ENCODE data around the gene RHCE. TPM values are rescaled to one million over a fixed set of nuclear protein-coding genes. Genes with fewer than 3 reads are reported as not detected.
"Not testable (repeated sequence)": the region's sequence is repeated elsewhere in the genome, so short reads cannot be mapped to it uniquely, and the experiment has no call there.

The RHCE gene
- total and polyA plus RNA-seq, 9 donors: 0.44 to 2.4 (median 1.1) TPM

DNA sequence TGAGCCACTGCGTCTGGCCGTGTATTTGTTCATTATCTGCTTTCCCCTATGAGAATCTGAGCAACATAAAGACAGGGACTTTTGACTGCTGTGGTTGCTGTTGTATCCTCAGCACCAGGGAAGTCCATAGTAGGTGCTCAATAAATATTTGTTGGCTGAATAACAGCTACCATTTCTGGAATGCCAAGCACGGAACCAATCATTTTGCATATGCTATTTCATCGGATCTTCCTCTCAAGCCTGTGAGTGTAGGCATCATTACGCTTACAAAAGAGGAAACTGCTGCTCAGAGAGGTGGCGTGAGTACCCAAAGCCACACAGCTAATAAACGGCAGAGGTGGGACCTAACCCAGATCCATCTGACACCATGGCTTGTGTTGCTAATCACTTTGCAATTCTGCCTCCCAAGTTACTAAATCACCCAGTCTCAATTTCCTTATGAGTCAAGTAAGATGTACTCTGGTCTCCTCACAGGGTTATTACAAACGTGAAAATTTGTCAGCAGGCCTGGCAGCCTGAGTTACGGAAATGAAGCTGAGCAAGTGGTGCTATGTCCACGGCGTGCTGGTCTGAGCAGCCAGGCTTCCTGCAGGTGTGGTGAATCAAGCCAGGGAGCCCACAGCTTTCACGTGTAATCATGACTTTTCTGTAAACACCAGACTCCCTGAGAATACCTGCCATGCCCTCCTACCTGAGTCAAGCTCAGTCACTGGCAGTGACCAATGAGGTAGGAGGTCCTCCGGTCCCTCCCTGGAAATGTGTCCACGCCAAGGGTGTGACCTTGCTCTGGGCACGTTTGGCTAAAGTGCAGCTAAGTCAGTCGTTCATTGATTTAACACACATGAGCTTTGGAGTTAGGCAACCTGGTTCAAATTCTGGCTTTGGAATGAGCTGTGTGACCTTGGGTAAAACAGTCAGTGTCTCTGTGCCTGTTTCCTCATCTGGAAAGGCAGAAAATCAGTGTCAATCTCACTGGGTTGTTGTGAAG lies 4.8 kb upstream of the RHCE start:
- Histone ChIP-seq H3K27ac (ENCODE audit: low read length) (no peak overlapping the region), H3K9me3 (replicated peaks; ENCODE audit: control insufficient read depth, low read depth, low read length) (no peaks in the 10 kb centered on the region), H3K36me3 (ENCODE audit: control insufficient read depth, insufficient read depth, low read length) (no peaks in the 10 kb centered on the region), H3K4me3 (ENCODE audit: low read length) (no peak overlapping the region), H3K4me1 (ENCODE audit: control insufficient read depth, insufficient read depth, low read length) (no peaks in the 10 kb centered on the region), H3K27me3 (ENCODE audit: control insufficient read depth, insufficient read depth, low read length) (no peaks in the 10 kb centered on the region)
- no peak for DNase-seq
- 81% methylated on average over 8 of the region's 16 CpGs for WGBS (ENCODE audit: insufficient coverage)

GRCh38 chr1:25423206-25423605 lies 2.6 kb upstream of the RHCE start:
- H3K27me3 ChIP-seq (ENCODE audit: control insufficient read depth, insufficient read depth, low read length); H3K4me3 ChIP-seq (ENCODE audit: low read length); H3K36me3 ChIP-seq (ENCODE audit: control insufficient read depth, insufficient read depth, low read length); H3K9me3 ChIP-seq (replicated peaks; ENCODE audit: control insufficient read depth, low read depth, low read length); H3K4me1 ChIP-seq (ENCODE audit: control insufficient read depth, insufficient read depth, low read length); H3K27ac ChIP-seq (ENCODE audit: low read length); DNase-seq: not testable (repeated sequence)
- WGBS (ENCODE audit: insufficient coverage): 50% methylated on average over 1 of the region's 6 CpGs

DNA sequence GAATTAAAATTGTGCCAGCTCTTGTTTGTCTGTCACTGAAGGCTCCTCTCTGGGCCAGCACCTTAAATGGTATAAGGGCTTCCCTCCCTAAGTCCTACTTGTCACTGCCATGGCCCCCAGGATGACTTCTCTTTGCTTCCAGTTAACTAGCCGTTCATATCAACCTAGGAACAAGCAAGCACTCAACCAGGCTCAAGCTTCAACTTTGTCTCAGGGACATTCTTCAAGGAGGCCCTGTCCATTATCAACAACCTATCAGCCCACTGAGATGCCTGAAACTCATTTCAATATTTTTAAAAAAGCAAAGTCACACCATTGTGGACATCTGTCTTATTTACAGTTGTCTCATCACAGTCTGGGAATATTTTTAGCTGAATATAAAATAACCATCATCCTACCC lies 1.3 kb downstream of the RHCE start:
- no CpG with 5 or more reads among the region's 1 CpG for WGBS (ENCODE audit: insufficient coverage)
- not testable (repeated sequence) for H3K9me3 ChIP-seq (replicated peaks; ENCODE audit: control insufficient read depth, low read depth, low read length); H3K27ac ChIP-seq (ENCODE audit: low read length); H3K4me1 ChIP-seq (ENCODE audit: control insufficient read depth, insufficient read depth, low read length); H3K36me3 ChIP-seq (ENCODE audit: control insufficient read depth, insufficient read depth, low read length); DNase-seq; H3K27me3 ChIP-seq (ENCODE audit: control insufficient read depth, insufficient read depth, low read length); H3K4me3 ChIP-seq (ENCODE audit: low read length)

DNA sequence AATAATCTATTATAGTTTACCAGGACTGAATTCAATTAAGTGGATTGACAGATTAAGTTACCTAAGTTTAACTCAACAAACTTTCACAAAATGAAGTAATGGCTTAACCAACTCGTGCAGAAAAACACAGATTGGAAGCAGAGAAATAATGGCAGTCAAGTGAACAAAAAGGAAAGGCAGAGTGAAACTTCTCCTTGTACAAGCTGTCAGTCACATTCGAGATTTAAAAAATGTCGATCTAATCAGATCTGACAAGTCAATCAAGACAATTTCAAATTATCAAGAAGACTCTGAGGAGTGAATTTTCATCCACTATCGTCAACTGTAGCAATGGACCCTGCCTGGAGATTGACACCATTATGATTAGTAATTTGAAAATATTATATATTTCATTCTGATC lies 3.3 kb downstream of the RHCE start:
- DNase-seq; H3K27me3 ChIP-seq (ENCODE audit: control insufficient read depth, insufficient read depth, low read length); H3K27ac ChIP-seq (ENCODE audit: low read length); H3K36me3 ChIP-seq (ENCODE audit: control insufficient read depth, insufficient read depth, low read length); H3K4me1 ChIP-seq (ENCODE audit: control insufficient read depth, insufficient read depth, low read length); H3K4me3 ChIP-seq (ENCODE audit: low read length); H3K9me3 ChIP-seq (replicated peaks; ENCODE audit: control insufficient read depth, low read depth, low read length): not testable (repeated sequence)
- 80% methylated on average over 1 of the region's 4 CpGs for WGBS (ENCODE audit: insufficient coverage)

DNA sequence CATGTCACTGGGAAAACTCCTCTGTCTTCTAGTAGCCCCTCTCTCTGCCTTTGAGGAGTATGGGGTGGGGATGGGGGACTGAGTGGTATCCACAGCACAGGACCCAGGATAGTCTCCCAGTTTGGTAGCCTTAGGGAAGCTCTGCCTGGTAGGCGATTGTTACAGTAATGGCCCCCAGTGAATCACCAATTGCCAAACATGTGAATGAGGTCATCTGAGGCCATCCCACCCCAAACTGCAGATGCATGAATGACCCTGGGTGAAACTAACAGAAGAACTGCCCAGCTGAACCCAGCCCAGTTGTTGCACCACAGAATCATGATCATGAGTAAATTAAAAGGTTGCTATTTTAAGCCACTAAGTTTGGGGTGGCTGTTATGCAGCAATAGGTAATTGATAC lies 6.0 kb downstream of the RHCE start:
- H3K9me3 ChIP-seq (replicated peaks; ENCODE audit: control insufficient read depth, low read depth, low read length); H3K4me1 ChIP-seq (ENCODE audit: control insufficient read depth, insufficient read depth, low read length): not testable (repeated sequence)
- no CpG with 5 or more reads among the region's 1 CpG for WGBS (ENCODE audit: insufficient coverage)

DNA sequence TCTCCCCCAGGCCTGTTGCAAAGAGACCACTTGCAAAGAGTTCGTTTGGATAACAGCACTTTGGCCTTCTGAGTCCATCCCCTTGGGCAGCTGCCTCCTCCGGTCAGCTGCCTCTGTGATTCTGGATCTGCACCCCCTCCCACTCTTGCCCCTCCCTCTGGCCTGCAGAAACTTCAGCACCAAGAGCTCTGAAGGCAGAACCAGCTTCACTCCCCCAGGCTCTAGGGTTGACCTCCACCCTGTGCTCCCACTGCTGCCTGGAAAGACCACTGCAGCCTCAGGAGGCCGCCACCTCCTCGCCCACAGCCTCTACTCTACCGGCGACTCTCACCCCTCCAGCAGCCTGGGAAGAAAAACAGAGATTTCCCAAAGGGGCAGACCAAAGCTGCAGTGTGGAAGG lies 6.5 kb downstream of the RHCE start:
- H3K9me3 ChIP-seq (replicated peaks; ENCODE audit: control insufficient read depth, low read depth, low read length); H3K27me3 ChIP-seq (ENCODE audit: control insufficient read depth, insufficient read depth, low read length); H3K4me1 ChIP-seq (ENCODE audit: control insufficient read depth, insufficient read depth, low read length); H3K27ac ChIP-seq (ENCODE audit: low read length); H3K36me3 ChIP-seq (ENCODE audit: control insufficient read depth, insufficient read depth, low read length); H3K4me3 ChIP-seq (ENCODE audit: low read length); DNase-seq: not testable (repeated sequence)
- 57% methylated on average over 1 of the region's 6 CpGs for WGBS (ENCODE audit: insufficient coverage)

More for the DNA sequence above, 6.0 kb downstream of the RHCE start:
- not testable (repeated sequence) for H3K36me3 ChIP-seq (ENCODE audit: control insufficient read depth, insufficient read depth, low read length); H3K4me3 ChIP-seq (ENCODE audit: low read length); H3K27me3 ChIP-seq (ENCODE audit: control insufficient read depth, insufficient read depth, low read length); H3K27ac ChIP-seq (ENCODE audit: low read length); DNase-seq

GRCh38 chr1:25412872-25413623 lies 7.6 kb downstream of the RHCE start:
- not testable (repeated sequence) for H3K27me3 ChIP-seq (ENCODE audit: control insufficient read depth, insufficient read depth, low read length); H3K9me3 ChIP-seq (replicated peaks; ENCODE audit: control insufficient read depth, low read depth, low read length); H3K4me1 ChIP-seq (ENCODE audit: control insufficient read depth, insufficient read depth, low read length); H3K36me3 ChIP-seq (ENCODE audit: control insufficient read depth, insufficient read depth, low read length); H3K27ac ChIP-seq (ENCODE audit: low read length); H3K4me3 ChIP-seq (ENCODE audit: low read length); DNase-seq
- WGBS (ENCODE audit: insufficient coverage): no CpG with 5 or more reads among the region's 14 CpGs

DNA sequence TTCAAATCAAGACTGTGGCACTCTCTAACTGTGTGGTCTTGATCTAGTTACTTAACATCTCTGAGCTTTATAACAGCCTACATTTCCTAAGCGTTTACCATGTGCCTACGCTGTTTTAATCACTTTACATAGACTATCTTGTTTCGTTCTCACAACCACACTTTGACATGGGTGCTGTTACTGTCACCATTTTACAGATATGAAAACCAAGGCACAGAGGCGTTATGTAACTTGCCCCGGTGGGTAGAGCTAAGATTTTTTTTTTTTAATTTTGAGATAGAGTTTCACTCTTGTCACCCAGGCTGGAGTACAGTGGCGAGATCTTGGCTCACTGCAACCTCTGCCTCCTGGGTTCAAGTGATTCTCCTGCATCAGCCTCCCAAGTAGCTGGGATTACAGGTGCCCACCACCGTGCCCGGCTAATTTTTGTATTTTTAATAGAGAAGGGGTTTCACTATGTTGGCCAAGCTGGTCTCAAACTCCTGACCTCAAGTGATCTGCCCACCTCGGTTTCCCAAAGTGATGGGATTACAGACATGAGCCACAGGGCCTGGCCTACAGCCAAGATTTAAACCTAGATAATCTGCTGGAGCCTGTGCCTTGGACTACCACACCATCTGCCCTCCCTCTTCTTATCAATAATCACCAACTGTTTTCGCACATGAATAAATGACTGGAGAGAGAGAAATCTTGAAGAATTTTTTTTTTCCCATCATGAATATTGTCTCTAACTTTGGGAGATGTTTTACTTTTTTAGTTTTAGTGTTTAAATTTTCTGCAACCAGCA lies 10.8 kb downstream of the RHCE start:
- not testable (repeated sequence) for H3K4me3 ChIP-seq (ENCODE audit: low read length); H3K4me1 ChIP-seq (ENCODE audit: control insufficient read depth, insufficient read depth, low read length); H3K36me3 ChIP-seq (ENCODE audit: control insufficient read depth, insufficient read depth, low read length); H3K9me3 ChIP-seq (replicated peaks; ENCODE audit: control insufficient read depth, low read depth, low read length); DNase-seq; H3K27ac ChIP-seq (ENCODE audit: low read length); H3K27me3 ChIP-seq (ENCODE audit: control insufficient read depth, insufficient read depth, low read length)
- WGBS (ENCODE audit: insufficient coverage): no CpG with 5 or more reads among the region's 10 CpGs

GRCh38 chr1:25405731-25406305 lies 14.8 kb downstream of the RHCE start:
- not testable (repeated sequence) for H3K27me3 ChIP-seq (ENCODE audit: control insufficient read depth, insufficient read depth, low read length); H3K4me1 ChIP-seq (ENCODE audit: control insufficient read depth, insufficient read depth, low read length); DNase-seq; H3K36me3 ChIP-seq (ENCODE audit: control insufficient read depth, insufficient read depth, low read length); H3K4me3 ChIP-seq (ENCODE audit: low read length); H3K9me3 ChIP-seq (replicated peaks; ENCODE audit: control insufficient read depth, low read depth, low read length); H3K27ac ChIP-seq (ENCODE audit: low read length)
- no CpG with 5 or more reads among the region's 12 CpGs for WGBS (ENCODE audit: insufficient coverage)
